ENCODE results near the gene GRPEL1. TPM values are rescaled to one million over a fixed set of nuclear protein-coding genes. Genes with fewer than 3 reads are reported as not detected.

Gene GRPEL1
- total and polyA plus RNA-seq, 9 of the 15 experiments (the other 6 are each of a cell fraction or from before 2014, with no cell fraction given) = 43.4 to 192 (median 86.6) TPM

DNA sequence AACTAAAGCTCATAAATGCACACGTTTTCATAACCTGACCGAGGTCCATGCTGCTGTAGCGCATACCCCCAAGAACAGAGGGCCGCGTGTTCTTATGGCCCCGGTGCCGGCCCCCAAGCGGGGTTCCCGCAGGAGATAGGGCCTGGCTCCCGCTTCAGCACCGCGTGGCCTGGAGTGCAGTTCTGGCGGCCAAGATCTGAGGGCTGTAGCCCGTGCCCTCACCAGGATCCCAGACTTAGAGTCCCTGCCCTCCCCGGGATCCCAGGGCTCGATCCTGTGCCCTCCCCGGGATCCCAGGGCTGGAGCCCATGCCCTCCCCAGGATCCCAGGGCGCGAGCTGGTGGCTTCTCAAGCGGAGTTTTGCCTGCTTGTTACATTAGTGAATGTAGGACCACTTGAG, 1.0 kb upstream of the GRPEL1 start (continued):
- TF ChIP-seq ZBTB11 (CRISPR knock-in tag; IDR thresholded peaks at IDR 0.05) (no peak), NR2C1 (IDR thresholded peaks at IDR 0.05) (no peak), NR2C1 (tag; IDR thresholded peaks at IDR 0.05) (no peak), TRIM28 (IDR thresholded peaks at IDR 0.05) (no peak), ZKSCAN1 (IDR thresholded peaks at IDR 0.05; ENCODE audit: low read depth, low read length) (no peak), SMAD4 (CRISPR knock-in tag; conservative IDR thresholded peaks at IDR 0.05) (no peak), EP400 (IDR thresholded peaks at IDR 0.05) (0 out of 2 replicates have a peak, but pooled peaks have one; percentile 34), MAX (CRISPR knock-in tag; IDR thresholded peaks at IDR 0.05) (peak; percentile 78), L3MBTL2 (IDR thresholded peaks at IDR 0.05) (peak; percentile 46), NFXL1 (CRISPR knock-in tag; IDR thresholded peaks at IDR 0.05) (no peak), ZNF12 (CRISPR knock-in tag; IDR thresholded peaks at IDR 0.05) (no peak), RERE (CRISPR knock-in tag; IDR thresholded peaks at IDR 0.05; ENCODE audit: borderline replicate concordance) (no peak), ZFP36 (IDR thresholded peaks at IDR 0.05; ENCODE audit: low read depth, low read length, partially characterized antibody) (no peak), DNMT1 (IDR thresholded peaks at IDR 0.05) (no peak), ZNF766 (CRISPR knock-in tag; conservative IDR thresholded peaks at IDR 0.05) (no peak), PHB (CRISPR knock-in tag; IDR thresholded peaks at IDR 0.05) (no peak), ZC3H8 (IDR thresholded peaks at IDR 0.05) (no peak), ZNF584 (CRISPR knock-in tag; IDR thresholded peaks at IDR 0.05; ENCODE audit: low read depth) (no peak), TAF7 (tag; IDR thresholded peaks at IDR 0.05) (no peak), ZNF184 (CRISPR knock-in tag; IDR thresholded peaks at IDR 0.05) (no peak)

Measured in K562 (cell line).